Tibial artery (tissue), 4 donors: Measurements from ENCODE around the gene EIF4E3.

Source experiments
- DNase-seq, 2 donors: peaks; one replicate each; pipeline ENCODE4 v3.0.0-alpha.2; 2019
- H3K27ac ChIP-seq, 2 donors: fragments of 200-600 bp; sonication (generic) in 1 of 2; 1 replicate in 1 of 2; 2 replicates in 1 of 2; pipeline ENCODE4 v1.5.1; 2018 to 2019; ENCODE audit warnings: mild to moderate bottlenecking in 1 of 2
- H3K27me3 ChIP-seq, 2 donors: fragments of 200-600 bp; sonication (generic) in 1 of 2; one replicate each; pipeline versions ENCODE4 v1.5.1 to v1.6.0; 2016 to 2019
- H3K36me3 ChIP-seq, 3 donors: fragments of 200-600 bp; sonication (generic) in 2 of 3; one replicate each; pipeline ENCODE4 v1.5.1; 2016 to 2019; ENCODE audit warnings: mild to moderate bottlenecking in 2 of 3
- H3K4me1 ChIP-seq, 4 donors: fragments of 200-600 bp; sonication (generic) in 2 of 4; 1 replicate in 3 of 4; 2 replicates in 1 of 4; pipeline ENCODE4 v1.5.1; 2016 to 2019
- H3K4me3 ChIP-seq, 2 donors: fragments of 200-600 bp; sonication (generic) in 1 of 2; 1 replicate in 1 of 2; 2 replicates in 1 of 2; pipeline ENCODE4 v1.5.1; 2018 to 2019; ENCODE audit warnings: mild to moderate bottlenecking in 2 of 2
- H3K9me3 ChIP-seq, 3 donors: fragments of 200-600 bp; sonication (generic) in 1 of 3; one replicate each; pipeline ENCODE4 v1.5.1; 2016 to 2019
- CTCF ChIP-seq, 2 experiments: fragments of 200-600 bp in 1 of 2; fragments of 450-650 bp in 1 of 2; IDR thresholded peaks; one replicate each; pipeline ENCODE4 v1.5.1; 2017 to 2019; ENCODE audit warnings: antibody characterized with exemption in 2 of 2, mild to moderate bottlenecking in 1 of 2, moderate library complexity in 1 of 2
- intact Hi-C: fragments of 100-400 bp; cut with DNase I; formaldehyde crosslinking; loops from one replicate; pipeline ENCODE4 v1.15.0; 2023; ENCODE audit warnings: low total_unique reads

The EIF4E3 gene

GRCh38 chr3:71759401-71759800 lies 34.2 kb upstream of the EIF4E3 start:
- peaks cover 0 to 9% (median 2%) of the 10 kb centered on the region in 4 donors for H3K4me1 ChIP-seq
- no peaks in the 10 kb centered on the region for H3K36me3 ChIP-seq
- peaks cover 0 to 40% of the 10 kb centered on the region in 2 donors for H3K27me3 ChIP-seq
- no peak for TF ChIP-seq CTCF (IDR thresholded peaks at IDR 0.05)
- no peak for DNase-seq
- intact Hi-C loops: no loop called here
- no peak overlapping the region for H3K27ac ChIP-seq
- no peaks in the 10 kb centered on the region for H3K9me3 ChIP-seq
- no peak overlapping the region for H3K4me3 ChIP-seq

DNA sequence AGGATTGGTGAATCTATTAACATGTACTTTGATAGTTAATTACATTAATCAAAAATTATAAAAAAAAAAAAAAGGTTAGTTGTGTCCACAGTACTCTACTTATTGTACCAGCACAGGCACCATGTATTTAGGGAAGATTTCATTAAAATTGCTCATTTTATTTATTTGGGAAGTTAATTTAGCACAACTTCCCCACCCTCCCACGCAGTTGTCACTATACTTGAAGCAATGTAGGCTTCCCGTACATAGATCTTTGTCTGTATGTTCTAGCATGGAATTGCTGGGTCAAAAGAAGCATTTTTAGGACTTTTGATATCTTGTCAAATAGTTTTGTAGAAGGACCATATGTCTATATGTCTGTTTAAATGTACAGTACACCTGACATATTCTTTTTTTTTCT lies 32.9 kb upstream of the EIF4E3 start:
- no peaks in the 10 kb centered on the region for H3K36me3 ChIP-seq
- no peak for DNase-seq
- H3K9me3 ChIP-seq: no peaks in the 10 kb centered on the region
- intact Hi-C loops: no loop called here
- H3K27ac ChIP-seq: no peak overlapping the region
- peaks cover 0 to 14% (median 5%) of the 10 kb centered on the region in 4 donors for H3K4me1 ChIP-seq
- H3K4me3 ChIP-seq: no peak overlapping the region
- H3K27me3 ChIP-seq: peaks cover 0 to 41% of the 10 kb centered on the region in 2 donors
- no peak for TF ChIP-seq CTCF (IDR thresholded peaks at IDR 0.05)

GRCh38 chr3:71754610-71755253 lies 29.5 kb upstream of the EIF4E3 start:
- peak overlapping the region; percentile 51 to 57 for H3K4me3 ChIP-seq
- H3K36me3 ChIP-seq: no peaks in the 10 kb centered on the region
- intact Hi-C loops: no loop called here
- no peak overlapping the region for H3K27ac ChIP-seq
- no peaks in the 10 kb centered on the region for H3K9me3 ChIP-seq
- no peak for DNase-seq
- TF ChIP-seq CTCF (IDR thresholded peaks at IDR 0.05): no peak
- peaks cover 0 to 35% of the 10 kb centered on the region in 2 donors for H3K27me3 ChIP-seq
- peaks cover 0 to 18% (median 7%) of the 10 kb centered on the region in 4 donors for H3K4me1 ChIP-seq

GRCh38 chr3:71753701-71754609 lies 28.8 kb upstream of the EIF4E3 start, which contains the start of gene GPR27:
Gene GPR27 (plus strand): TSS chr3:71753855. CDS start chr3:71754050, 195 bp downstream.
- Histone ChIP-seq H3K27me3 (peaks cover 0 to 35% of the 10 kb centered on the region in 2 donors), H3K9me3 (no peaks in the 10 kb centered on the region), H3K4me1 (peaks cover 0 to 18% (median 7%) of the 10 kb centered on the region in 4 donors), H3K27ac (no peak within 1 kb of the TSS), H3K36me3 (no peaks in the 10 kb centered on the region), H3K4me3 (peak within 1 kb of the TSS; percentile 51 to 57)
- TF ChIP-seq CTCF (IDR thresholded peaks at IDR 0.05): no peak
- DNase-seq: no peak
- intact Hi-C loops: no loop called here

- no peak for DNase-seq
- H3K27ac ChIP-seq: no peak overlapping the region
- H3K36me3 ChIP-seq: no peaks in the 10 kb centered on the region
- no peak for TF ChIP-seq CTCF (IDR thresholded peaks at IDR 0.05)
- peaks cover 0 to 35% of the 10 kb centered on the region in 2 donors for H3K27me3 ChIP-seq
- no peaks in the 10 kb centered on the region for H3K9me3 ChIP-seq
- H3K4me1 ChIP-seq: peaks cover 0 to 18% (median 7%) of the 10 kb centered on the region in 4 donors
- H3K4me3 ChIP-seq: peak overlapping the region; percentile 51 to 57
- intact Hi-C loops: no loop called here
Measured at GRCh38 chr3:71752831-71753700, 27.9 kb upstream of the EIF4E3 start.
